Measurements from ENCODE around the gene LAMC3.

LAMC3 gene

GRCh38 chr9:131129183-131129582 is 120.2 kb downstream of the LAMC3 start:
- DNase-seq: no peak

- DNase-seq: no peak
These were observed 129.7 kb downstream of the LAMC3 start for GRCh38 chr9:131138676-131139075.

- no peak for DNase-seq
These were observed 131.1 kb downstream of the LAMC3 start for GRCh38 chr9:131140112-131140511.

- DNase-seq: no peak
These were observed 131.6 kb downstream of the LAMC3 start for GRCh38 chr9:131140550-131140949.

- no peak for DNase-seq
These were observed 133.2 kb downstream of the LAMC3 start for GRCh38 chr9:131142160-131142559.

Data from stimulated activated naive CD4-positive, alpha-beta T cell (primary cell).